Transverse colon (tissue), 4 donors: ENCODE data around the gene MAIP1. TPM values are rescaled to one million over a fixed set of nuclear protein-coding genes. Genes with fewer than 3 reads are reported as not detected.

Experiments
- DNase-seq: peaks from one replicate; pipeline ENCODE4 v3.0.0-alpha.2; 2019
- H3K27ac ChIP-seq, 4 donors: fragments of 200-600 bp; sonication (generic); 2 replicates each; pipeline ENCODE4 v1.5.1; 2016 to 2018; ENCODE audit warnings: inconsistent platforms in 4 of 4
- H3K27me3 ChIP-seq: fragments of 200-600 bp; sonication (generic); 2 replicates; pipeline ENCODE4 v1.5.1; 2017; ENCODE audit warnings: inconsistent platforms
- H3K36me3 ChIP-seq, 4 donors: fragments of 200-600 bp; sonication (generic); 2 replicates each; pipeline ENCODE4 v1.5.1; 2017 to 2019; ENCODE audit warnings: inconsistent platforms in 4 of 4
- H3K4me1 ChIP-seq, 4 donors: fragments of 200-600 bp; sonication (generic); 2 replicates each; pipeline ENCODE4 v1.5.1; 2017 to 2020; ENCODE audit warnings: inconsistent platforms in 4 of 4
- H3K4me3 ChIP-seq, 4 donors: fragments of 200-600 bp; sonication (generic); 1 replicate in 1 of 4; 2 replicates in 3 of 4; pipeline versions ENCODE4 v1.5.1 to v1.6.1; 2017 to 2019; ENCODE audit warnings: inconsistent platforms in 4 of 4
- H3K9me3 ChIP-seq, 2 donors: fragments of 200-600 bp; sonication (generic); 2 replicates each; pipeline ENCODE4 v1.5.1; 2017 to 2019; ENCODE audit warnings: inconsistent platforms in 2 of 2
- EP300 ChIP-seq: sonication (generic); formaldehyde crosslinking; IDR thresholded peaks from one replicate; pipeline ENCODE4 v1.6.1; 2017; ENCODE audit warnings: antibody characterized with exemption, low read depth
- POLR2A ChIP-seq: fragments of 450-650 bp; IDR thresholded peaks from one replicate; pipeline ENCODE4 v1.6.1; 2016; ENCODE audit warnings: antibody characterized with exemption, mild to moderate bottlenecking, moderate library complexity
- POLR2AphosphoS5 ChIP-seq, 3 donors: sonication (generic); formaldehyde crosslinking; IDR thresholded peaks; one replicate each; pipeline ENCODE4 v1.6.1; 2016; ENCODE audit warnings: antibody characterized with exemption in 3 of 3
- WGBS, 2 donors: methylation state at CpG; one replicate each; pipeline ENCODE4 v1.1.5; 2018; ENCODE audit warnings: low coverage in 1 of 2; 5-methylcytosine and 5-hydroxymethylcytosine counted together
- in situ Hi-C, 4 donors: fragments of 200-750 bp; cut with MboI; loops; one replicate each; pipeline versions ENCODE4 v1.15.0 to v1.15.1; 2017; ENCODE audit warnings: low sequenced_read_pairs in 3 of 4, low pct_ligation_motif_present in 1 of 4, low pct_unique_long_range_greater_than_20kb in 1 of 4
- intact Hi-C: fragments of 100-400 bp; cut with DNase I; formaldehyde crosslinking; loops from one replicate; pipeline ENCODE4 v1.15.1; 2023; ENCODE audit warnings: low total_unique reads
- total RNA-seq, 4 donors: library from RNA; depleted of rRNA; stranded (reverse); fragments of >200 nt; gene quantifications; one replicate each; pipeline ENCODE4 v1.1.0, GENCODE V29; 2016
- TF ChIP-seq, protein P1 (sequence below), 5 experiments: fragments of 200-600 bp in 3 of 5; fragments of 450-650 bp in 2 of 5; sonication (generic) in 3 of 5; IDR thresholded peaks; 1 replicate in 2 of 5; 2 replicates in 3 of 5; pipeline ENCODE4 v1.5.1; 2016 to 2017; ENCODE audit warnings: antibody characterized with exemption in 5 of 5, inconsistent platforms in 3 of 5, mild to moderate bottlenecking in 2 of 5, moderate library complexity in 1 of 5

MAIP1 gene
- total RNA-seq, 4 donors from 2014 or later, result 19.1 to 104 (median 33.2) TPM

DNA sequence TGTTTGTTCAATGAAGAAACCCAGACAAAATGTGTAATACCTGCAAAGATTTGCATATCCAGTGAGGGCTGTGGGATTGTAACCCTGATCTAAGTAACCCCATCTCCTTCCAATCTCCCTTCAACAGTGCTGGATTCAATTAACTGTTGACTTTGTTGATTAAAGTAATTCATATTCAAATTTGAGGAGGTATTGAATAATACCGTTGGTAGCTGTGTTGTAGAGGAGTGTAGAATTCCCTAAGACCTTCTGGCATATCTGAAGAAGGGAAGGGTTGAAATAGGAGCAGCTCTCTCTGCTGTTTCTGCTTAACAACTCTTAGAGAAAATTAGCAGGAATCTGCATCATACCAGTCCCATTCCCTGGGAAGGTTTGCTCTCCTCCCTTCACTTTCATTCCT, 28.2 kb downstream of the MAIP1 start:
- intact Hi-C loops (loop anchor here (5.0 kb wide), 1 partner anchor 494 kb away; no protein-coding TSS in a partner anchor), in situ Hi-C loops (loop anchor here (5.0 to 25.0 kb wide), 5 partner anchors 304 to 499 kb away; partner anchors contain the start of gene SPATS2L (in 1 of the 4))
- peaks cover 0 to 14% (median 5%) of the 10 kb centered on the region in 4 donors for H3K4me1 ChIP-seq
- H3K36me3 ChIP-seq, result no peaks in the 10 kb centered on the region
- H3K9me3 ChIP-seq, result no peaks in the 10 kb centered on the region
- no peak for DNase-seq
- H3K27ac ChIP-seq, result no peak overlapping the region
- WGBS, 2 donors, result 63 to 75% methylated on average over 1 of the region's 1 CpG
- TF ChIP-seq POLR2AphosphoS5 (IDR thresholded peaks at IDR 0.05) (no peak), POLR2A (no peak), EP300 (no peak)
- TF ChIP-seq, protein P1, sequence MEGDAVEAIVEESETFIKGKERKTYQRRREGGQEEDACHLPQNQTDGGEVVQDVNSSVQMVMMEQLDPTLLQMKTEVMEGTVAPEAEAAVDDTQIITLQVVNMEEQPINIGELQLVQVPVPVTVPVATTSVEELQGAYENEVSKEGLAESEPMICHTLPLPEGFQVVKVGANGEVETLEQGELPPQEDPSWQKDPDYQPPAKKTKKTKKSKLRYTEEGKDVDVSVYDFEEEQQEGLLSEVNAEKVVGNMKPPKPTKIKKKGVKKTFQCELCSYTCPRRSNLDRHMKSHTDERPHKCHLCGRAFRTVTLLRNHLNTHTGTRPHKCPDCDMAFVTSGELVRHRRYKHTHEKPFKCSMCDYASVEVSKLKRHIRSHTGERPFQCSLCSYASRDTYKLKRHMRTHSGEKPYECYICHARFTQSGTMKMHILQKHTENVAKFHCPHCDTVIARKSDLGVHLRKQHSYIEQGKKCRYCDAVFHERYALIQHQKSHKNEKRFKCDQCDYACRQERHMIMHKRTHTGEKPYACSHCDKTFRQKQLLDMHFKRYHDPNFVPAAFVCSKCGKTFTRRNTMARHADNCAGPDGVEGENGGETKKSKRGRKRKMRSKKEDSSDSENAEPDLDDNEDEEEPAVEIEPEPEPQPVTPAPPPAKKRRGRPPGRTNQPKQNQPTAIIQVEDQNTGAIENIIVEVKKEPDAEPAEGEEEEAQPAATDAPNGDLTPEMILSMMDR (IDR thresholded peaks at IDR 0.05), result no peak
- H3K27me3 ChIP-seq, result no peaks in the 10 kb centered on the region
- no peak overlapping the region for H3K4me3 ChIP-seq

DNA sequence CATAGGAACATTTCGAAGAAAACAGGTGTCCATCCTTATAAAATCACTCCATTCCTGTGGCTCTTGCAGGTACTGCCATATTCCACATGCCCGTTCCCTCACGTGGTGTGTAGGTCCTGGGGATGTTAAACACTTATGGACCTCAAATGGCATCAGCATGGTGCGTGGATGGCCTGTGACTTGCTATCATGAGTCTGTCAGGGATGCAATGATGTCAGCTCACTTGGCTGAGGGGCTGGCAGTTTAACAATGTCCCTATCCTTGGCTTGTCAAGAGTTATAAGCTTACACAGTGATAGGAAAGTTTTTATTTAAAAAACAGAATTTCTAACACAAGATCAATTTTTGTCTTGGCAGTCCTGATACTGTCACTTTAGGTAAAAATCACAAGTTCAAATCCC, 28.8 kb downstream of the MAIP1 start:
- in situ Hi-C loops, result loop anchor here (5.0 to 25.0 kb wide), 5 partner anchors 303 to 498 kb away; partner anchors contain the start of gene SPATS2L (in 1 of the 4)
- Histone ChIP-seq H3K4me3 (no peak overlapping the region), H3K27ac (no peak overlapping the region), H3K36me3 (no peaks in the 10 kb centered on the region), H3K4me1 (peaks cover 0 to 10% (median 4%) of the 10 kb centered on the region in 4 donors), H3K27me3 (no peaks in the 10 kb centered on the region), H3K9me3 (no peaks in the 10 kb centered on the region)
- intact Hi-C loops, result loop anchor here (5.0 kb wide), 1 partner anchor 493 kb away; no protein-coding TSS in a partner anchor
- TF ChIP-seq EP300, result no peak
- TF ChIP-seq, protein P1 (IDR thresholded peaks at IDR 0.05), result no peak
- no peak for TF ChIP-seq POLR2AphosphoS5 (IDR thresholded peaks at IDR 0.05)
- TF ChIP-seq POLR2A, result no peak
- WGBS, 2 donors, result 76% methylated on average over 4 of the region's 4 CpGs; no CpG with 5 or more reads in 1 of the 2 donors
- DNase-seq, result no peak

- Histone ChIP-seq H3K9me3 (no peaks in the 10 kb centered on the region), H3K36me3 (no peaks in the 10 kb centered on the region), H3K4me3 (no peak overlapping the region), H3K27ac (no peak overlapping the region), H3K27me3 (no peaks in the 10 kb centered on the region), H3K4me1 (peaks cover 0 to 8% (median 4%) of the 10 kb centered on the region in 4 donors)
- WGBS, 2 donors, result 72% methylated on average over 2 of the region's 2 CpGs
- in situ Hi-C loops (loop anchor here (5.0 to 25.0 kb wide), 5 partner anchors 303 to 498 kb away; partner anchors contain the start of gene SPATS2L (in 1 of the 4)), intact Hi-C loops (loop anchor here (5.0 kb wide), 1 partner anchor 493 kb away; no protein-coding TSS in a partner anchor)
- TF ChIP-seq, protein P1 (IDR thresholded peaks at IDR 0.05), result no peak
- no peak for TF ChIP-seq EP300
- no peak for TF ChIP-seq POLR2A
- TF ChIP-seq POLR2AphosphoS5 (IDR thresholded peaks at IDR 0.05), result no peak
- DNase-seq, result no peak
Observed at GRCh38 chr2:199984755-199985154, 29.4 kb downstream of the MAIP1 start.

- 58 to 66% methylated on average over 2 to 6 of the region's 6 CpGs for WGBS, 2 donors
- Histone ChIP-seq H3K9me3 (no peaks in the 10 kb centered on the region), H3K27ac (no peak overlapping the region), H3K36me3 (no peaks in the 10 kb centered on the region), H3K4me3 (no peak overlapping the region), H3K4me1 (peaks cover 0 to 5% (median 2%) of the 10 kb centered on the region in 4 donors), H3K27me3 (no peaks in the 10 kb centered on the region)
- DNase-seq, result peak; percentile 78
- TF ChIP-seq POLR2AphosphoS5 (IDR thresholded peaks at IDR 0.05), result no peak
- TF ChIP-seq POLR2A, result no peak
- TF ChIP-seq, protein P1 (IDR thresholded peaks at IDR 0.05), result peak; percentile 56 to 73 (median 67)
- in situ Hi-C loops (loop anchor here in 3 of 4 donors (10.0 to 25.0 kb wide), 3 partner anchors 302 to 327 kb away; partner anchors contain the start of gene SPATS2L (in 1 of the 3)), intact Hi-C loops (no loop called here)
Observed at GRCh38 chr2:199985625-199986207, 30.3 kb downstream of the MAIP1 start.
